HG02642 (cell line): Measurements from ENCODE around the gene PRAC2.

Experiments used
- ATAC-seq: cut with Tn5 transposase; IDR thresholded peaks from one replicate; pipeline ENCODE4 v1.9.1; 2021; ENCODE audit warnings: mild to moderate bottlenecking; ENCODE audit not compliant: unreplicated experiment, poor library complexity

The PRAC2 gene

GRCh38 chr17:48719642-48720265, 3.2 kb upstream of the PRAC2 start:
- ATAC-seq = no peak

GRCh38 chr17:48720266-48721008, 2.5 kb upstream of the PRAC2 start:
- no peak for ATAC-seq

- ATAC-seq = no peak
These were observed 2.0 kb upstream of the PRAC2 start for GRCh38 chr17:48721009-48721402.

- no peak for ATAC-seq
These were observed 631 bp upstream of the PRAC2 start, which contains the start of gene PRAC1 for GRCh38 chr17:48722201-48722907. TSS of gene PRAC1 (minus strand) at chr17:48722518. CDS start at chr17:48722392, 126 bp downstream.

- ATAC-seq = no peak
These were observed 652 bp downstream of the PRAC2 start for GRCh38 chr17:48723423-48724250.

GRCh38 chr17:48724251-48725003, 1.4 kb downstream of the PRAC2 start:
- ATAC-seq = no peak

GRCh38 chr17:48725004-48725287, 2.0 kb downstream of the PRAC2 start:
- no peak for ATAC-seq

GRCh38 chr17:48725288-48726064, 2.5 kb downstream of the PRAC2 start:
- ATAC-seq = no peak

GRCh38 chr17:48726114-48726915, 3.3 kb downstream of the PRAC2 start:
- ATAC-seq = no peak

- no peak for ATAC-seq
These were observed 3.9 kb downstream of the PRAC2 start for GRCh38 chr17:48726916-48727286.

- no peak for ATAC-seq
These were observed 4.6 kb downstream of the PRAC2 start for GRCh38 chr17:48727415-48728175.

- no peak for ATAC-seq
These were observed 5.5 kb downstream of the PRAC2 start, which contains the start of gene HOXB13 for GRCh38 chr17:48728232-48729231. TSS of gene HOXB13 (minus strand) at chr17:48728750. CDS start at chr17:48728593, 157 bp downstream.

GRCh38 chr17:48729335-48730239, 6.6 kb downstream of the PRAC2 start:
- ATAC-seq = no peak

GRCh38 chr17:48730240-48730550, 7.2 kb downstream of the PRAC2 start:
- no peak for ATAC-seq

- ATAC-seq = no peak
These were observed 8.4 kb downstream of the PRAC2 start for GRCh38 chr17:48731355-48731754.
